ENCODE results near the gene YEATS4.

DNA sequence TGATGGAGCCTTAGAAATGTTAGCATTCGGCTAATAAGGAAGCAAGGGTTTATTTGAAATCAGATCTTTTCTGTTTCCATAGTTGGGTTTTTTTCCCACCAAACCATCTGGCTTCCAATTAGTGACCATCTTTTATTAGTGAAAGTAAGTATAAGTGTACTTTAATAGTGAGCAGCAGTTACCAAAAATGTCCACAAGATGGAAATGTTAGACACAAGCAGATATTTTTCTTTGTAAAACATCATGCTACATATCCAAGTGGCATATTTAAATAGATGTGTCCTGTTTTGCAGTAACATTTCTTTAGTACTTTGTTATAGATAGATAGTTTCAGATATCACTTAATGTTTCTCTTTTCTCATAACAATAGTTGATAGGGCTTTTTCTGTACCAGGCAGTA is 28.8 kb downstream of the YEATS4 start:
- TF ChIP-seq, protein P1, sequence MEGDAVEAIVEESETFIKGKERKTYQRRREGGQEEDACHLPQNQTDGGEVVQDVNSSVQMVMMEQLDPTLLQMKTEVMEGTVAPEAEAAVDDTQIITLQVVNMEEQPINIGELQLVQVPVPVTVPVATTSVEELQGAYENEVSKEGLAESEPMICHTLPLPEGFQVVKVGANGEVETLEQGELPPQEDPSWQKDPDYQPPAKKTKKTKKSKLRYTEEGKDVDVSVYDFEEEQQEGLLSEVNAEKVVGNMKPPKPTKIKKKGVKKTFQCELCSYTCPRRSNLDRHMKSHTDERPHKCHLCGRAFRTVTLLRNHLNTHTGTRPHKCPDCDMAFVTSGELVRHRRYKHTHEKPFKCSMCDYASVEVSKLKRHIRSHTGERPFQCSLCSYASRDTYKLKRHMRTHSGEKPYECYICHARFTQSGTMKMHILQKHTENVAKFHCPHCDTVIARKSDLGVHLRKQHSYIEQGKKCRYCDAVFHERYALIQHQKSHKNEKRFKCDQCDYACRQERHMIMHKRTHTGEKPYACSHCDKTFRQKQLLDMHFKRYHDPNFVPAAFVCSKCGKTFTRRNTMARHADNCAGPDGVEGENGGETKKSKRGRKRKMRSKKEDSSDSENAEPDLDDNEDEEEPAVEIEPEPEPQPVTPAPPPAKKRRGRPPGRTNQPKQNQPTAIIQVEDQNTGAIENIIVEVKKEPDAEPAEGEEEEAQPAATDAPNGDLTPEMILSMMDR (IDR thresholded peaks at IDR 0.05) = peak; percentile 32 to 62 (median 56)
- TF ChIP-seq POLR2A (IDR thresholded peaks at IDR 0.05) (no peak), POLR2AphosphoS5 (IDR thresholded peaks at IDR 0.05) (no peak), EP300 (IDR thresholded peaks at IDR 0.05) (no peak)

Data from gastroesophageal sphincter (tissue), 3 donors.